Suprapubic skin (tissue), 3 donors: ENCODE measurements around the gene NECAB3.

Experiments used
- EP300 ChIP-seq: sonication (generic); formaldehyde crosslinking; IDR thresholded peaks from one replicate; pipeline ENCODE4 v1.6.1; 2017; ENCODE audit warnings: antibody characterized with exemption
- TF ChIP-seq, protein P1 (sequence below), 2 donors: fragments of 200-600 bp in 1 of 2; fragments of 450-650 bp in 1 of 2; sonication (generic) in 1 of 2; IDR thresholded peaks; one replicate each; pipeline ENCODE4 v1.5.1; 2016 to 2019; ENCODE audit warnings: antibody characterized with exemption in 2 of 2, mild to moderate bottlenecking in 1 of 2, moderate library complexity in 1 of 2

DNA sequence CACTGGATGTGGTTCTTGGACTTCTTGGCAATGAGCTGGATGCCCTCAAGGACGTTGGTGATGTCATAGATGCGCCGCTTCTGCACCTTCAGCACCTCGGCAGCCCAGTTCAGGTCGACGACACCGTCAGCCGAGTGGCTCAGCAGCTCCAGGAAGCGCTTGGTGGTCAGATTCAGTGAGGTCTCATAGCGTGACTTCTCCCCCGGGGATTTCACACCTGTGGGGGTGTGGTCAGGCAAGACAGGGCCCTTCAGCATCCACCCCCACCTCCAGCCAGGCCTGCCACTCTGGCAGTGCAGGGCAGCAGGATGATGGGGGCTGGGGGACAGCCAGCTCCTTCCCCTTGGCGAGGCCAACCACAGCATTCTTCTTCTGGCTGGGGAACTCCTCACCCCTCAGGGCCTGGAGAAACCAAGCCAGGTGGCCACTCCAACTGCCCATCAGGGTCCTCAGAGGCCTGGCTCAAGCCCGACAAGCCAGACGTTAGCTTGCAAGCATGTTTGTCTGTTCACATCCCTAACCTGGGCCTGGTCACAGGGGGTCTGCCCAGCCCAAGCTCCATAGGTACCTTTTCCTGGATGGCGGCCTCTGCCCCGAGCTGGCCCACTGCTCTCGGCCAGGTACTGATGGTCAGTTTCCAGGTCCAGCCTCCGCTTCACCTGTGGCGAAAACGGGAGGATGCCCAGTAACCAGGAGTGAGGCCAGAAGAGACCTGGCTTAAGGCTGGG lies 5.7 kb upstream of the NECAB3 start:
- no peak for TF ChIP-seq EP300
- TF ChIP-seq, protein P1, sequence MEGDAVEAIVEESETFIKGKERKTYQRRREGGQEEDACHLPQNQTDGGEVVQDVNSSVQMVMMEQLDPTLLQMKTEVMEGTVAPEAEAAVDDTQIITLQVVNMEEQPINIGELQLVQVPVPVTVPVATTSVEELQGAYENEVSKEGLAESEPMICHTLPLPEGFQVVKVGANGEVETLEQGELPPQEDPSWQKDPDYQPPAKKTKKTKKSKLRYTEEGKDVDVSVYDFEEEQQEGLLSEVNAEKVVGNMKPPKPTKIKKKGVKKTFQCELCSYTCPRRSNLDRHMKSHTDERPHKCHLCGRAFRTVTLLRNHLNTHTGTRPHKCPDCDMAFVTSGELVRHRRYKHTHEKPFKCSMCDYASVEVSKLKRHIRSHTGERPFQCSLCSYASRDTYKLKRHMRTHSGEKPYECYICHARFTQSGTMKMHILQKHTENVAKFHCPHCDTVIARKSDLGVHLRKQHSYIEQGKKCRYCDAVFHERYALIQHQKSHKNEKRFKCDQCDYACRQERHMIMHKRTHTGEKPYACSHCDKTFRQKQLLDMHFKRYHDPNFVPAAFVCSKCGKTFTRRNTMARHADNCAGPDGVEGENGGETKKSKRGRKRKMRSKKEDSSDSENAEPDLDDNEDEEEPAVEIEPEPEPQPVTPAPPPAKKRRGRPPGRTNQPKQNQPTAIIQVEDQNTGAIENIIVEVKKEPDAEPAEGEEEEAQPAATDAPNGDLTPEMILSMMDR (IDR thresholded peaks at IDR 0.05), result no peak
